GM12892 (cell line): Measurements from ENCODE around the gene KCNK4.

ENCODE experiments used
- POLR2A ChIP-seq: IDR thresholded peaks from 2 replicates; pipeline ENCODE4 v1.6.1; 2011; ENCODE audit warnings: low read depth, low read length, control low read depth
- POLR2AphosphoS5 ChIP-seq: IDR thresholded peaks from 2 replicates; pipeline ENCODE4 v1.6.1; 2011; ENCODE audit warnings: low read depth, low read length, control low read depth
- TAF1 ChIP-seq: IDR thresholded peaks from 2 replicates; pipeline ENCODE4 v1.6.1; 2011; ENCODE audit warnings: low read depth, mild to moderate bottlenecking, control low read depth, low read length, borderline replicate concordance

GRCh38 chr11:64327993-64328392 lies 36.9 kb downstream of the KCNK4 start:
- TF ChIP-seq POLR2A (no peak), TAF1 (no peak), POLR2AphosphoS5 (no peak)
